ENCODE measurements around the gene ABTB1.

The ABTB1 gene

GRCh38 chr3:127690106-127690505 is 17.4 kb downstream of the ABTB1 start:
- H3K27me3 Mint-ChIP-seq: peaks cover 13 to 15% of the 10 kb centered on the region in 2 donors

GRCh38 chr3:127690823-127691452 is 18.2 kb downstream of the ABTB1 start:
- Mint-ChIP-seq H3K4me1 (ENCODE audit: low read depth in 2 of 2) (no peaks in the 10 kb centered on the region), H3K27ac (no peak overlapping the region), H3K9me3 (no peaks in the 10 kb centered on the region), H3K4me3 (no peak overlapping the region), H3K36me3 (ENCODE audit: insufficient read depth) (peaks cover 6% of the 10 kb centered on the region), H3K27me3 (peaks cover 13 to 15% of the 10 kb centered on the region in 2 donors)
- DNase-seq (no peak), ATAC-seq (replicated peaks) (no peak)

More at GRCh38 chr3:127690106-127690505, 17.4 kb downstream of the ABTB1 start:
- ATAC-seq (replicated peaks) (no peak), DNase-seq (no peak)
- Mint-ChIP-seq H3K4me1 (ENCODE audit: low read depth in 2 of 2) (no peaks in the 10 kb centered on the region), H3K27ac (no peak overlapping the region), H3K36me3 (ENCODE audit: insufficient read depth) (peaks cover 6% of the 10 kb centered on the region), H3K9me3 (no peaks in the 10 kb centered on the region), H3K4me3 (no peak overlapping the region)

- H3K4me3 Mint-ChIP-seq: no peak overlapping the region
- no peak overlapping the region for H3K27ac Mint-ChIP-seq
Measured at GRCh38 chr3:127691489-127691888, 18.7 kb downstream of the ABTB1 start.

GRCh38 chr3:127691974-127692373 is 19.2 kb downstream of the ABTB1 start:
- no peaks in the 10 kb centered on the region for H3K4me1 Mint-ChIP-seq (ENCODE audit: low read depth in 2 of 2)
- H3K4me3 Mint-ChIP-seq: no peak overlapping the region
- H3K36me3 Mint-ChIP-seq (ENCODE audit: insufficient read depth): peaks cover 6% of the 10 kb centered on the region
- H3K27ac Mint-ChIP-seq: no peak overlapping the region
- no peaks in the 10 kb centered on the region for H3K9me3 Mint-ChIP-seq
- no peak for DNase-seq
- peaks cover 13 to 15% of the 10 kb centered on the region in 2 donors for H3K27me3 Mint-ChIP-seq
- ATAC-seq (replicated peaks): no peak

More at GRCh38 chr3:127691489-127691888, 18.7 kb downstream of the ABTB1 start:
- H3K4me1 Mint-ChIP-seq (ENCODE audit: low read depth in 2 of 2): no peaks in the 10 kb centered on the region
- no peaks in the 10 kb centered on the region for H3K9me3 Mint-ChIP-seq
- H3K27me3 Mint-ChIP-seq: peaks cover 13 to 15% of the 10 kb centered on the region in 2 donors
- ATAC-seq (replicated peaks): no peak
- DNase-seq: no peak
- H3K36me3 Mint-ChIP-seq (ENCODE audit: insufficient read depth): peaks cover 6% of the 10 kb centered on the region

GRCh38 chr3:127692501-127693335 is 20.0 kb downstream of the ABTB1 start:
- no peaks in the 10 kb centered on the region for H3K9me3 Mint-ChIP-seq
- ATAC-seq (replicated peaks) (no peak), DNase-seq (no peak)
- peaks cover 13 to 15% of the 10 kb centered on the region in 2 donors for H3K27me3 Mint-ChIP-seq
- no peak overlapping the region for H3K4me3 Mint-ChIP-seq
- peaks cover 6% of the 10 kb centered on the region for H3K36me3 Mint-ChIP-seq (ENCODE audit: insufficient read depth)
- H3K27ac Mint-ChIP-seq: no peak overlapping the region
- H3K4me1 Mint-ChIP-seq (ENCODE audit: low read depth in 2 of 2): peaks cover 3 to 4% of the 10 kb centered on the region in 2 donors

- Mint-ChIP-seq H3K27ac (no peak overlapping the region), H3K27me3 (peaks cover 13 to 15% of the 10 kb centered on the region in 2 donors), H3K4me1 (ENCODE audit: low read depth in 2 of 2) (peaks cover 3 to 4% of the 10 kb centered on the region in 2 donors), H3K4me3 (no peak overlapping the region), H3K36me3 (ENCODE audit: insufficient read depth) (peaks cover 6% of the 10 kb centered on the region), H3K9me3 (no peaks in the 10 kb centered on the region)
- DNase-seq: no peak
- ATAC-seq (replicated peaks): no peak
Measured at GRCh38 chr3:127693336-127693843, 20.6 kb downstream of the ABTB1 start.

GRCh38 chr3:127694467-127695215 is 21.9 kb downstream of the ABTB1 start:
- peaks cover 6% of the 10 kb centered on the region for H3K36me3 Mint-ChIP-seq (ENCODE audit: insufficient read depth)
- peaks cover 13 to 15% of the 10 kb centered on the region in 2 donors for H3K27me3 Mint-ChIP-seq
- H3K4me1 Mint-ChIP-seq (ENCODE audit: low read depth in 2 of 2): peaks cover 3 to 4% of the 10 kb centered on the region in 2 donors
- no peaks in the 10 kb centered on the region for H3K9me3 Mint-ChIP-seq
- DNase-seq: peak; percentile 27 to 35 (median 31)
- H3K27ac Mint-ChIP-seq: no peak overlapping the region
- peak; percentile 71 for ATAC-seq (replicated peaks)
- no peak overlapping the region for H3K4me3 Mint-ChIP-seq

GRCh38 chr3:127697551-127698240 is 24.9 kb downstream of the ABTB1 start:
- H3K27me3 Mint-ChIP-seq: peaks cover 18 to 20% of the 10 kb centered on the region in 2 donors
- ATAC-seq (replicated peaks) (peak; percentile 71), DNase-seq (peak; percentile 15 to 41 (median 32))
- peaks cover 5% of the 10 kb centered on the region for H3K36me3 Mint-ChIP-seq (ENCODE audit: insufficient read depth)
- no peak overlapping the region for H3K27ac Mint-ChIP-seq
- H3K9me3 Mint-ChIP-seq: no peaks in the 10 kb centered on the region
- H3K4me3 Mint-ChIP-seq: no peak overlapping the region
- H3K4me1 Mint-ChIP-seq (ENCODE audit: low read depth in 2 of 2): peaks cover 3 to 4% of the 10 kb centered on the region in 2 donors

- Mint-ChIP-seq H3K27me3 (peaks cover 16 to 20% of the 10 kb centered on the region in 2 donors), H3K4me3 (no peak overlapping the region), H3K4me1 (ENCODE audit: low read depth in 2 of 2) (peaks cover 3 to 4% of the 10 kb centered on the region in 2 donors), H3K36me3 (ENCODE audit: insufficient read depth) (no peaks in the 10 kb centered on the region), H3K27ac (peak overlapping the region in 1 of 2 donors; percentile 24), H3K9me3 (no peaks in the 10 kb centered on the region)
- no peak for ATAC-seq (replicated peaks)
- DNase-seq: no peak
Measured at GRCh38 chr3:127698286-127698685, 25.5 kb downstream of the ABTB1 start.

GRCh38 chr3:127698691-127699415 is 26.1 kb downstream of the ABTB1 start:
- Mint-ChIP-seq H3K27me3 (peaks cover 16 to 22% of the 10 kb centered on the region in 2 donors), H3K9me3 (peaks cover 0 to 3% of the 10 kb centered on the region in 2 donors), H3K4me1 (ENCODE audit: low read depth in 2 of 2) (peaks cover 3 to 4% of the 10 kb centered on the region in 2 donors), H3K4me3 (no peak overlapping the region), H3K27ac (peak overlapping the region in 1 of 2 donors; percentile 24), H3K36me3 (ENCODE audit: insufficient read depth) (no peaks in the 10 kb centered on the region)
- DNase-seq (no peak), ATAC-seq (replicated peaks) (no peak)

GRCh38 chr3:127699416-127700300 is 26.9 kb downstream of the ABTB1 start:
- H3K27ac Mint-ChIP-seq: no peak overlapping the region
- H3K4me3 Mint-ChIP-seq: no peak overlapping the region
- ATAC-seq (replicated peaks): no peak
- H3K4me1 Mint-ChIP-seq (ENCODE audit: low read depth in 2 of 2): peaks cover 3 to 4% of the 10 kb centered on the region in 2 donors
- H3K9me3 Mint-ChIP-seq: peaks cover 0 to 3% of the 10 kb centered on the region in 2 donors
- H3K36me3 Mint-ChIP-seq (ENCODE audit: insufficient read depth): no peaks in the 10 kb centered on the region
- H3K27me3 Mint-ChIP-seq: peaks cover 24 to 30% of the 10 kb centered on the region in 2 donors
- no peak for DNase-seq
